GM18870 (cell line): ENCODE results near the gene POR.
"Not testable (repeated sequence)": the region's sequence is repeated elsewhere in the genome, so short reads cannot be mapped to it uniquely, and the experiment has no call there.

Source experiments
- ATAC-seq: cut with Tn5 transposase; IDR thresholded peaks from one replicate; pipeline ENCODE4 v1.9.1; 2021; ENCODE audit warnings: moderate library complexity; ENCODE audit not compliant: unreplicated experiment

The POR gene

GRCh38 chr7:75988568-75989499, 73.9 kb downstream of the POR start:
- ATAC-seq = no peak

GRCh38 chr7:75989500-75990388, 74.8 kb downstream of the POR start:
- ATAC-seq = no peak

- no peak for ATAC-seq
Measured at GRCh38 chr7:75991531-75992082, 76.7 kb downstream of the POR start.

- no peak for ATAC-seq
Measured at GRCh38 chr7:75992083-75992755, 77.3 kb downstream of the POR start.

- ATAC-seq = no peak
Measured at GRCh38 chr7:75993689-75994387, 78.9 kb downstream of the POR start.

- ATAC-seq = peak; percentile 54
Measured at GRCh38 chr7:75994388-75995051, 79.6 kb downstream of the POR start, which contains the start of gene TMEM120A. Gene TMEM120A, minus strand, starts transcription at chr7:75994595. Its CDS starts 25 bp downstream, at chr7:75994570.

GRCh38 chr7:75995052-75995471, 80.1 kb downstream of the POR start:
- ATAC-seq = no peak

GRCh38 chr7:75995996-75996395, 81.0 kb downstream of the POR start:
- ATAC-seq = no peak

- ATAC-seq = no peak
Measured at GRCh38 chr7:75996476-75996875, 81.5 kb downstream of the POR start.

- no peak for ATAC-seq
Measured at GRCh38 chr7:75998038-75998437, 83.1 kb downstream of the POR start.

GRCh38 chr7:76000566-76000965, 85.6 kb downstream of the POR start:
- ATAC-seq = no peak

- no peak for ATAC-seq
Measured at GRCh38 chr7:76002139-76002538, 87.2 kb downstream of the POR start.

GRCh38 chr7:76002822-76003221, 87.9 kb downstream of the POR start:
- no peak for ATAC-seq

GRCh38 chr7:76003351-76003750, 88.4 kb downstream of the POR start:
- ATAC-seq = no peak

GRCh38 chr7:76005004-76005403, 90.0 kb downstream of the POR start:
- not testable (repeated sequence) for ATAC-seq

- no peak for ATAC-seq
Measured at GRCh38 chr7:76008156-76008687, 93.3 kb downstream of the POR start.

GRCh38 chr7:76009672-76010600, 95.0 kb downstream of the POR start:
- no peak for ATAC-seq

- ATAC-seq = no peak
Measured at GRCh38 chr7:76011442-76011861, 96.5 kb downstream of the POR start.
